Panc1 (cell line): ENCODE results near the gene POLQ.

ENCODE experiments used
- POLR2AphosphoS5 ChIP-seq: IDR thresholded peaks from 2 replicates; pipeline ENCODE4 v1.6.1; 2012; ENCODE audit warnings: mild to moderate bottlenecking, low read depth, low read length, moderate library complexity
- TF ChIP-seq, protein P1 (sequence below): fragments of 450-650 bp; IDR thresholded peaks from 2 replicates; pipeline ENCODE4 v1.5.1; 2017; ENCODE audit warnings: mild to moderate bottlenecking
- TF ChIP-seq, protein P2 (sequence below), 2 experiments: IDR thresholded peaks; 2 replicates each; pipeline ENCODE4 v1.6.1; 2011 to 2012; ENCODE audit warnings: low read depth in 2 of 2, control low read depth in 1 of 2, low read length in 1 of 2, mild to moderate bottlenecking in 1 of 2, moderate library complexity in 1 of 2; ENCODE audit not compliant: insufficient read depth in 1 of 2

GRCh38 chr3:121477589-121477988 is 68.2 kb downstream of the POLQ start:
- no peak for TF ChIP-seq POLR2AphosphoS5
- TF ChIP-seq, protein P1, sequence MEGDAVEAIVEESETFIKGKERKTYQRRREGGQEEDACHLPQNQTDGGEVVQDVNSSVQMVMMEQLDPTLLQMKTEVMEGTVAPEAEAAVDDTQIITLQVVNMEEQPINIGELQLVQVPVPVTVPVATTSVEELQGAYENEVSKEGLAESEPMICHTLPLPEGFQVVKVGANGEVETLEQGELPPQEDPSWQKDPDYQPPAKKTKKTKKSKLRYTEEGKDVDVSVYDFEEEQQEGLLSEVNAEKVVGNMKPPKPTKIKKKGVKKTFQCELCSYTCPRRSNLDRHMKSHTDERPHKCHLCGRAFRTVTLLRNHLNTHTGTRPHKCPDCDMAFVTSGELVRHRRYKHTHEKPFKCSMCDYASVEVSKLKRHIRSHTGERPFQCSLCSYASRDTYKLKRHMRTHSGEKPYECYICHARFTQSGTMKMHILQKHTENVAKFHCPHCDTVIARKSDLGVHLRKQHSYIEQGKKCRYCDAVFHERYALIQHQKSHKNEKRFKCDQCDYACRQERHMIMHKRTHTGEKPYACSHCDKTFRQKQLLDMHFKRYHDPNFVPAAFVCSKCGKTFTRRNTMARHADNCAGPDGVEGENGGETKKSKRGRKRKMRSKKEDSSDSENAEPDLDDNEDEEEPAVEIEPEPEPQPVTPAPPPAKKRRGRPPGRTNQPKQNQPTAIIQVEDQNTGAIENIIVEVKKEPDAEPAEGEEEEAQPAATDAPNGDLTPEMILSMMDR: no peak
- TF ChIP-seq, protein P2, sequence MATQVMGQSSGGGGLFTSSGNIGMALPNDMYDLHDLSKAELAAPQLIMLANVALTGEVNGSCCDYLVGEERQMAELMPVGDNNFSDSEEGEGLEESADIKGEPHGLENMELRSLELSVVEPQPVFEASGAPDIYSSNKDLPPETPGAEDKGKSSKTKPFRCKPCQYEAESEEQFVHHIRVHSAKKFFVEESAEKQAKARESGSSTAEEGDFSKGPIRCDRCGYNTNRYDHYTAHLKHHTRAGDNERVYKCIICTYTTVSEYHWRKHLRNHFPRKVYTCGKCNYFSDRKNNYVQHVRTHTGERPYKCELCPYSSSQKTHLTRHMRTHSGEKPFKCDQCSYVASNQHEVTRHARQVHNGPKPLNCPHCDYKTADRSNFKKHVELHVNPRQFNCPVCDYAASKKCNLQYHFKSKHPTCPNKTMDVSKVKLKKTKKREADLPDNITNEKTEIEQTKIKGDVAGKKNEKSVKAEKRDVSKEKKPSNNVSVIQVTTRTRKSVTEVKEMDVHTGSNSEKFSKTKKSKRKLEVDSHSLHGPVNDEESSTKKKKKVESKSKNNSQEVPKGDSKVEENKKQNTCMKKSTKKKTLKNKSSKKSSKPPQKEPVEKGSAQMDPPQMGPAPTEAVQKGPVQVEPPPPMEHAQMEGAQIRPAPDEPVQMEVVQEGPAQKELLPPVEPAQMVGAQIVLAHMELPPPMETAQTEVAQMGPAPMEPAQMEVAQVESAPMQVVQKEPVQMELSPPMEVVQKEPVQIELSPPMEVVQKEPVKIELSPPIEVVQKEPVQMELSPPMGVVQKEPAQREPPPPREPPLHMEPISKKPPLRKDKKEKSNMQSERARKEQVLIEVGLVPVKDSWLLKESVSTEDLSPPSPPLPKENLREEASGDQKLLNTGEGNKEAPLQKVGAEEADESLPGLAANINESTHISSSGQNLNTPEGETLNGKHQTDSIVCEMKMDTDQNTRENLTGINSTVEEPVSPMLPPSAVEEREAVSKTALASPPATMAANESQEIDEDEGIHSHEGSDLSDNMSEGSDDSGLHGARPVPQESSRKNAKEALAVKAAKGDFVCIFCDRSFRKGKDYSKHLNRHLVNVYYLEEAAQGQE (IDR thresholded peaks at IDR 0.05; ENCODE audit: insufficient read depth in 1 of 2, low read depth in 2 of 2, low read length in 1 of 2): no peak
